ENCODE measurements around the gene CAMK2N1. TPM values are rescaled to one million over a fixed set of nuclear protein-coding genes. Genes with fewer than 3 reads are reported as not detected.

The CAMK2N1 gene
- polyA plus RNA-seq, 12 donors: 4.8 to 40.8 (median 5.9) TPM; not detected in 1

DNA sequence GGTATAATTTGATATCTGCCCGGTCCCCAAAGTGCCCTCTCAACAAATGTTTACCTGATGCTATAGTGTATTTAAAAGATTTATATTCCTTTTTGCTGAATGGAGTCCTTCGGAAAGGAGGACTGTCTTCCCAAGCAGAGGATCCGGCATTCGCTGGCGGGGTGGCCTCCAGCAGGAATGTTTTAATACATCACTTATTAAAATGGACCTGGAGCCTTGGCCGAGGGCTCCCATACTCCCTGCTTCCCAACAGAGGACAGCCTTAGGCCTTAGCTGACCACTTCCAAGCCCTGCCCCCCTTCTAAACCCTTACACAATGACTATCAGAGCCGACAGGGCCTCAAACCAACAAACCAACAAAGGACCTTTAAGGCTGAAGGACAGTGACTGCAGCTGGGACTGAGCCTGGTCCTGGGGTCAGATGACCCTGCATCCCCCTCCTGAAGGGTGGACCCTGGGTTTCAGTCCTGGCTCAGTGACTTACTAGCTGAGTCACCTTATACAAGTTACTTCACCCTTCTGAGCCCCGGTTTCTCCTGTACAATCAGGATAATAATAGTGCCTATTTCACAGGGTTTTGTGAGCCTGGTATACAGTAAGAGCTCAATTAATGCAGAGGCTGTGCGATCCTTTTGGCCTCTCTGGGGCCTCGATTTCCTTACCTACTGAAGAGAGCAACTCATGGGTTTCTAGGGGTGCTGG, 5.6 kb downstream of the CAMK2N1 start:
- DNase-seq: no peak

DNA sequence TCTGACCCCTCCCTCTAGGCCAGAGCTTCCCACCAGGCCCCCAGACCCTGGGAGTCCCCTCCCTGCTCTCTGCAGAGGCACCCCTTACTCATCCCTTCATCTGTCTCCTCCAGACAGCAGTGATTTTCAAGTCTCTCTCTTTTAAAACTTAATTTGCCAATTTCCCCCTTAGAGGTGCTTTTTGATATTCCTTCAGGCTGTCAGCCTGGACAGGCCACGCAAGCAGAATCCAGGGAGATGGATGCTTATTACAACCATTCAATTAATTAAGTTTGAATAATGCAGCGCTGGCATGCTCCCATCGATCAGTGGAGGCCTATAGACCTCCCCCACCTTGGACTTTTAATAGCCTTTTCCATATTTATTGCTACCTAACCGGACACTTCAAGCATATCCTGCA, 6.2 kb downstream of the CAMK2N1 start:
- no peak for DNase-seq

DNA sequence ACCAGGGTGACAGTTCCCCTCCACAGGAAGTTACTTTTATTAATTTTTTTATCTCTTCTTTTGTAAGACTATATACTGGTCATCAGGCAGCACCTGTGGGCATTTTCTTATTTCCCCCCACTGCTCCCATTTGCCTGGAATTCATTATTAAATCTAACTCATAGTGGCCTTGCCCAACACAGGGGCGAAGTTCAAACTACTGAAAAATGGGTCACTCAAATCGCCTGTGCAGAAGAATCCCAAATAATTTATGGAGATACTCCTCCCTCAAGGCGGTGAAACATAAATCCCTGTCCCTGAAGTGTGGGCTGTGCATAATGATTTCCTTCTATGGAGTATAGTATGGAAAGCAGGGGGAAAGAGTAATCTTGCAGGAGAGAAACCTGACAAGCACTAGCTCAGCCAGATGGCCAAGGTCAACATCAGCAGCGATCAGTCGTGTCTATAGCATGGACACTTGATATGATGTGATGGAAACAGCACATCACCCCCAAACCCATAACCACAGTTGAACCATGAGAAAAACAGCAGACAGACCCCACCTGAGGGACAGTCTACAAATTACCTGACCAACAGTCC, 7.9 kb downstream of the CAMK2N1 start:
- DNase-seq: no peak

DNA sequence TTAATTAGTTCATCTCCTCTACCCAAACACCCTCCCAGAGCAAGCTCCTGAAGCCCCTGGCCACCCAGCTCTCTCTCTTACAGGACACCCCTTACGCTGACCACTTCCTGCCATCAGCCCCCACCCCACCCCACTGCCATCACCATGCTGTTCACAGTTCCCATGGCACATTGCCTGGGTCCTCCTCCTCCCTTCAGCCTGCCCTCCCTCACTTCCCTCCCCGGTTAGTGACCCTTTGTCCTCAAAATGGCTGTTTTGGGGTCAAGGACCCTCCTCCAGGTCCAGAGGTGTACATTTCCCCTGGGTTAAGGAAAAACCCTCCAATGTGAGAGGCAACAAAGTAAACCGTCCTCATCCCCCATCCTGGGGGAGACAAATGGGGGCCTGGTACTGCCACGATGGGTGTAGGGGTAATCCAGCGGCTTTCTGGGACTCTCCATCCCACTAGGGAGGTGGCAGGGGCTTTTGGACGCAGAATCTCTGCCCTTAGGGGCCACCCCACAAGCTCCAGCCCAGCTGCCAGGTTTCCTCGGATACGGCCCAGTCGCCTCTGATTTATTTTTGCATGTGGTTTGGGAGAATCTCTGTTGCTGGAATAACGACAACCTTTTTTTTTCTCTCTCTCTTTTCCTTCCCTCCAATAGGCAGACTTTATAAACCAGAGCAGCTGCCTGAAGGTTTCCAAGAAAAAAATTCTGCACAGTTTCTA, 8.5 kb downstream of the CAMK2N1 start:
- DNase-seq: peak; percentile 58

DNA sequence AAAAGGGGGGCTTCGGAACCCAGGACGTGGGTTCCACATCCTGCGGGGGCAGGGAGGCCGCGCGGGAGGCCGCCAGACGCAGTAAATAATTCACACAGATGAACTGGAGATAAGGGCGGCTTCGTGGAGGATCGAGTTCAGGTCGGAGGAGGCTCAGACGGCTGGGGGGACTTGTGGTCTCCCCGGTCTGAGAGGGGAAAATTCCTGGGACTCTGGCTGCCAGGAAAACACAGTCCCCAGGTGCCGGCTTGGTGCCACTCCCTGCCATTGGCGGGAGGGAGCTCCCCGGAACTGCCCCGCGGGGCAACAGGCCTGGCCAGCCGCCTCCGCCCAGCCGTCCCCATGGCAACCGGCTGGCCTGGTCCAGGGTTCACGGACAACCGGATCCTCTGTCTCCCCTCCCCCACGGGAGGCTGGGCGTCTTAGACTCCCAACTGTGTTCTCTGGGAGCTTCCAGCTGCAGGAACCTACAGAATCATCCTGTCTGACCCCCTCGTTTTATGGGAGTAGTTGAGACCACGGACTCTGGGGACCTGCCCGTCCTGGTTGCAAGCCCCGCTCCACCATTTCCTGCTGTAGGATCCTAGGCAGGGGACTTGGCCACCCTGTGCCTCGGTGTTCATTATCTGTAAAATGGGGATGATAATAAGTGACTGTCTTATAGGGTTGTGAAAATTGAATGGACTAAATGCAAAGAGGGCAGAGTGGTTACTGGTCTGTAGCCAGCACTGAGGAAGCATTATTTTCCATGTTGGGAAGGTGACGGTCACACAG, 9.6 kb downstream of the CAMK2N1 start:
- DNase-seq: no peak

DNA sequence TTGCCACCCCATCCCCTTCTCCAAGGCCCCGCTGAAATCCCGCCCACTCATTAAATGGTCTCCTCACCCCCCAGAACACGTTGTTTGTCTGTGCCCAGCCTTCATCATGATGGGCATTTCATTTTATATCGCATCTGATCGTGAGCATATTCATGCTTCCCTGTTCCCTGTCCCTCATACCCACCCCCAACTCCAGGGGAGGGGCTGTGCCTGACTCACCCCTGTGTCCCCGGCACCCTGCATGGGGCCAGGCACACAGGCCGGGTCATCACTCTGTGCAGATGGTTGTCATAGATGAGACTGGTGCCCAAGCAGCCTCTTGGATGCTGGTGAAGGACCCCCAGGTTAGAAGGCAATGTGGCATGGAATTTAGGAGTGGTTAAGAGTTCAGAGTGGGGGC, 11.0 kb downstream of the CAMK2N1 start:
- no peak for DNase-seq

DNA sequence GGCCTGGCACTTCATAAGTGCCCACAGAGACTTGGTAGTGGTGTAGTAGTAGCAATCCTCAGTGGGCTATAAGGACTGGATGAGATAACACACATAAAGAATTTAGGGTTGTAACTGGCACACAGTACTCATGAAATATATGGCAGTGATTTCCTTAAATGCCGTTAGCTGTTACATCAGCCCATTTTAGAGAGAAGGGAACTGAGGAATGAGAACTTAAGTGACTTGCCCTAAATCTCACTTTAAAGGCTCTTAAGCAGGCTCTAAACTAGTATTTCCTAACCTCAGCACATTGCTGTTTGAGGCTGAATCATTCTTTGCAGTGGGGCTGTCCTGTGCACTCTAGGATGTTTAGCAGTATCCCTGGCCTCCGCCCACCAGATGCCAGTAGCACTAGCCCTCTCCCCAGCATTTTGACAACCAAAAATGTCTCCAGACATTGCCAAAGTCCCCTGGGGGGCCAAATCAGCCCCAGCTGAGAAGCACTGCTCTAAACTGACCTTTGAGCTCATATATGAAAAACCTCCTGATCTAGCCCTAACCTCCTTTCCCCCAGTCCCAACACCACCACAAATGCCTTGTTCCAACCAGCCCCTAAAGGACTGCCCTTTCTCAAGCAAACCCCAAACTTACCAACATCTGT, 11.6 kb downstream of the CAMK2N1 start:
- no peak for DNase-seq

DNA sequence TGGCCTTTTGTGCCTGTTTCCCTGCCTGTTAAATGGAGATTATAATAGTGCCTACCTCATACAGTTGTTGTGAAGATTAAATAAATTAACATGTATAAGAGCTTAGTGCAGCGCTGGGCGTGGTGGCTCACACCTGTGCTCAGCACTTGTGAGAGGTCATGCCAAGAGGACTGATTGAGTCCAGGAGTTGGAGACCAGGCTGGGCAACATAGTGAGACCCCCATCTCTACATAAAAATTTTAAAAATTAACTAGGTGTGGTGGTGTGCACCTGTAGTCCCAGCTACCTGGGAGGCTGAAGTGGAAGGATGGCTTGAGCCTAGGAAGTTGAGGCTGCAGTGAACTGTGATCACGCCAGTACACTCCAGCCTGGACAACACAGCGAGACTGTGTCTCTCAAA, 12.1 kb downstream of the CAMK2N1 start:
- DNase-seq: no peak

DNA sequence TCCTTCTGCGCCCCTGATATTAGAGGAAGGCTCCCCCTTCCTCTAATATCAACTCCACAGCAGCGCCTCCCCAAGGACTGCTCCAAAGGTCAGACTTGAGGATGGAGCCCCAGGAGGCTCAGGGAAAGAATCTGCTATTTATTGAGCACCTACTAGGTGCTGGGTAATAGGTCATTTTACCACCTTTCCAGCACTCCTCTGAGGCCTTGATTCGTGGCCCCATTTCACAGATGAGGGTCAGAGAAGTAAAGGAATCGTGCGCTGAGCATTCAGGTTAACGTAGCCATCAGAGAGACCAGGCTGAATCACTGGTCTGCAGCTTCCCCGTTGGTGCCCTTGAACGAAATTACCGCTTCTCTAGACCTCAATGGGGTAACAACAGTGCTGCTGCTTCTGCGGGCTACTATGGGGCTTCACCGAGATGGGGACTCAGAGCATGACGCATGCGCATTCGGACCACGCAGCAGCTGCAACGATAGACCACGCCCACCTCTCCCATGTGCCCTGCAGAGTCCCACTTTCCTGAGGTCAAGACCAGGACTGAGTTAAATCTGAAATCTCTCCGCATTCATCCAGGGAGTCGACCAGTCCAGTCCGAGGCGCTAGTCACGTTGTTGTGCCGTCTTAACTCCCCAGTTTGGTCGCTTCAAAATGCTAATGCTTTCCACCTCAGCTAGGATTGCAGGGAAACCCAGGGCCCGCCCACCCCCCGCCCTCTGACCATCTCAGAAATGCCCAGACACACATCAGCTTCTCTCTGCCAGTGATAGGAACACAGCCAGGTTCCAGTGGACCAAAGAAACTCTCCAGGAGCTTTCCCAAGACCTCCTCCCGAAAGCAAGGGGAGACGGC, 12.9 kb downstream of the CAMK2N1 start:
- no peak for DNase-seq

DNA sequence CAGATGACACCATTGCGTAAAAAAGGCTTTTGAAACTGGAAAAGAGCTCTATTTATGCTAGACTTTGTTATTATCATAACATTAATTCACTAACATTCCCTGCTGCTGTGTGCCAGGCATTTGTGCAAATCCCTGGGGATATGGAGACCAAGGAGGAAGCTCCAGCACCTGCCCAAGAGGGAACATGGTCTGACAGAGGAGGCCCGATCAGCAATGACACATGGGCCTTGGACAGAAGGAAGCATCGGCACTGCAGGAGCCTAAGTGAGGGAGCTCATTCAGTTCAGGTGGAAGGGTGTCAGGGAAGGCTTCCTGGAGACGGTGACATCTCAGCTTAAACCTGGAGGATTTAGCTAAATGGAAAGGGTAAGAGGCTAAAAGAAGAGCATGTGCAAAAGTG, 13.9 kb downstream of the CAMK2N1 start:
- DNase-seq: no peak

DNA sequence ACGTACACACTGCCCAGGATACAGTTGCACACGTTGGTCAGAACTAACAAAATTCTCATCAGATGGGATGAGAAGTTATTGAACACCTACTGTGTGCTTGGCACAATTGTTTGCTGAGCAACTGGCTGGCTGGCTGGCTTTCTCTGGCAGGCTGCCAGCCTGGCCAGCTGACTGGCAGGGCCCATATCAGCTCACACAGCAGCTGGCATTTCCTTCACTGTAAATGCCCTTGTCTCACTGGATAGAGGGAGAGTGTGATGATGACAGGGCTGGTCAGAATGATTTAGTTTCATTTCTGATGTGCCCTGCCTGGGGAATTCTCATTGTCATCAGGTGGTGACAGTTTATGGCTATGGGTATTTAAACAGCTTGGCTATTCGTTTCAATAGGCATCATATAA, 15.8 kb downstream of the CAMK2N1 start:
- DNase-seq: no peak

DNA sequence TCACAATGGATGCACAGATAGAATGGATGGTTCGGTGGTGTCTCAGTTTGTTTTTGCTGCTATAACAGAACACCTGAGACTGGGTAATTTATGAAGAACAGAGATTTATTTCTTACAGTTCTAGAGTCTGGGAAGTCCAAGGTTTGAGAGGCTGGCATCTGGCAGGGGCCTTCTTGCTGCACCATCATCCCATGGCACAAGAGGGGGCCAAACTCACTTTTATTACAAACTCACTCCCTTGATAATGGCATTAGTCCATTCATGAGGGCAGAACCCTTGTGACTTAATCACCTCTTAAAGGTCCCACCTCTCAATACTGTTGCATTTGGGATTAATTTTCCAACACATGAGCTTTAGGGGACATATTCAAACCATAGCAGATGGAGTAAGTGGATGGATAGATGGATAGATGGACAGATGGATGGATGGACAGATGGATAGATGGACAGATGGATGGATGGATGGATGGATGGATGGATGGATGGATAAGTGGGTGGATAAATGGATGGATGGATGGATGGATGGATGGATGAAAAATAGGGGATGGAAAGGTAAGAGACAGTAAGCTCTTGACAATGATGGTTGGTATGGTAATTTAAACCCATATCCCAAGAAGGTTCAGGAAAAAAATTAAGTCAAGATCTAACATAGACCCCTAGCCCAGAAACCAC, 16.5 kb downstream of the CAMK2N1 start:
- DNase-seq: no peak

DNA sequence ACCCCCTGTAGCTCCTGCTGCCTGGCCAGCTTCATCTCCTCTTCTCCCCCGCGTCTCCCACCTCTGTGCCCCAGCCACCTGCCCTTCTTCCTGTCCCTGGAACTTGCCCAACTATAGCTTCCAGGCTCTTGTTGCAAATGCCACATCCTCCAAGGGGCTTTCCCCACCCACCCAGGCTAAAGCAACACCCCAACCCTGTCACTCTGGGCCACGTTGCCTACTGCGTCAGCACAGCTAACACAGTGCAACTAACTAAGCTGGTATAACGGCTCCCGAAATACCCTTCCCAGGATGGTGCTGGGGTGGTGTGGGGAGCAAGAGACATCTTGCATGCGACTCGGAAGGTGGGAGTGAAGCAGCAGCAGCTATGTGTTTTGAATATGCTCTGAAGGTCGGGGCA, 19.7 kb downstream of the CAMK2N1 start:
- no peak for DNase-seq

DNA sequence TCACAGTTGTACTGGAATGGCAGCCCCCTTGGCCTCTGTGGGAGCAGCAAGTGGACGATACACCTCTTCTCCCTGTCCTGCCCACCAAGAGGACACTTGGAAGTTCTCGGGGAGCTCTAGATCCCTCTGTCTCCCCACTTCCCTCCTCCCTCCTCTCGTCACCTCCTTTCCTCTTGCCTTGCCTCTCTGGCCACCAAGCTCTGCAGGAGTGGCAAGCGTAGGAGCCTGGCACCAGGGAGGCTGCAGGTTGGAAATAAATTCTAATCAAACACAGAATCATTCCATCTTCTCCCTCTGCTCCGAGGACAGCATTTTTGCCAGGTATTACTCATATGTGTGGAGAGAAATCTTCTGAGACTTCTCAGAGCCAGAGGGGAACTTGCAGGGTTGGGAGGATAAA, 20.8 kb downstream of the CAMK2N1 start:
- DNase-seq: no peak

DNA sequence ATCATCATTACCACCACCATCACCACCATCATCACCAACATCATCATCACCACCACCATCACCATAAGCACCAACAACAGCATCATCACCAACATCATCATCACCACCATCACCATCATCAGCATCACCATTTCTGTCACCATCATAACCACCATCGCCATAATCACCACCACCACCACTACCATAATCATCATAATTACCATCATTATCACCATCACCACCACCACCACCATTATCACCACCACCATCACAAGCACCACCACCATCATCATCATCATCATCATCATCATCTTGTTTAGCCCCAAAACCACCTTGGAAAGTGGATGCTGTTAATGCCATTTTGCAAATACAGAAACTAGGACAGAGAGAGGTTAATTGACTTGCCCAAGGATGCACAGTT, 22.5 kb downstream of the CAMK2N1 start:
- DNase-seq: no peak

DNA sequence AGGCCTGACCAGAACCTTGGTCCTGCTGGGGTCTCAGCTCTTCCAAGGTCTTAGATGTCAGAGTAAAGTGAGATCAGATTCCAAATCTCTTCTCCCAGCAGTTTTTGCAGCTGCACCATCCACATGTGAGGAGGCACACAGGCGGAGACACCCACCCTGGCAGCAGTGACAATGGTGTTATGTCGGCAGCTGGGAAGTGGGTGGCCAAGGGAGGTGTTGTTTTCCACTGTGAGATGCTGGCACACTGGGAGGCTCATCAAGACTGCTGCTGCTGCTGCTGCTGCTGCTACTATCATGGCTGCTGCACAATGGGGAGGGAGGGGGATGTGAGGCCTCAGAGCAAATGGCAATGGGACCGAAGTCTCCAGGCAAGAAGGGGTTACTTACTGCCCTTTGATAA, 23.6 kb downstream of the CAMK2N1 start:
- DNase-seq: no peak

DNA sequence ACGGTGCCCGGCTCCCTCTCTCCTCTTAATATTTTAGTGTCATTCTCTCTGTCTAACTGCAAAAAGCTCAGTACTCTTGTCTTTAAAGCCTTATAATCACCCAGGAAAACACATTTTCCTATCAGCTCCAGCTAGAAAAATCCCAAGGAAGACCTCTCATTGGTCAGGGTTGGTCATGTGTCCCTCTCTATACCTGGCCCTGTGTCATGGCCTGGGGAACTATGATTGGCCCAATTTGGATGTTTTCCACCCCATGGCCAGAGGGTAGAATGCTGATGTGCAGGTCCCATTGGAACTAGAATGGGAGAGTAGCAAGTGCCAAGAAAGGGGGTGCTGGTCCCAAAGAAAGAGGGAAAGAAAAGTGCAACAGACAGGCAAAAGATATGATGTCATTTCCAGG, 27.3 kb downstream of the CAMK2N1 start:
- DNase-seq: no peak

DNA sequence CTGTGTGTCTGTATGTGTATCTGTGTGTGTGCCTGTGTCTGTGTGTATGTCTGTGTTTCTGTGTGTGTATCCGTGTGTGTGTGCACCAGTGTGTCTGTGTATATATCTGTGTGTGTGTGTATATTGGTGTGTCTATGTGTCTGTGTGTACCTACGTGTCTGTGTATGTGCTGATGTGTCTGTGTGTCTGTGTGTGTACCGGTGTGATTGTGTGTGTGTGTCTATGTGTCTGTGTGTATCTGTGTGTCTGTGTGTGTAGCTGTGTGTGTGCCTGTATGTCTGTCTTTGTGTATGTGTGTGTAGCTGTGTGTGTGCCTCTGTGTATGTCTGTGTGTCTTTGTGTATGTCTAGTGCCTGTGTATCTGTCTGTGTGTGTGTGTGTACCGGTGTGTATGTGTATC, 32.0 kb downstream of the CAMK2N1 start:
- no peak for DNase-seq

DNA sequence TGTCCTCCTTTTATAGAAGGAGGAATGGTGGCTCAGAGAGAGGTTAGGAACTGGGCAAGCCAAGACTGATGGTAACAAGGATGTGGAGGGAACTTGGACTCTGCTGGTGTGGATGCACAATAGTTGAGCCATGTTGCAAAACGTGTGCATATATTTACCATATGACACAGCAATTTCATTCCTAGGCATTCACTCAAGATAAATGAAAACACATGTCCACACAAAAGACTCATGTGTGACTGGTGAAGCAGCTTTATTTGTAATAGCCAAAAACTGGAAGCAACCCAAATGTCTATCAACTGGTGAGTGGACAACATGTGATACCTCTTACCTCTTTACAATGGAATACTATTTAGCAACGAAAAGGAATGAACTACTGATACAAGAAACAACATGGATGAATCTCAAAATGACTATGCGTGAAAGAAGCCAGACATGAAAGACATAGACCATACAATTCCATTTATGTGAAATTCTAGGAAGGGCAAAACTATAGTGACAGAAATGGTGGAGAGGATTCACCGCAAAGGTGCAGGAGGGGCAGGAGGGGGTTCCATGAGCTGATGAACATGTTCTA, 36.2 kb downstream of the CAMK2N1 start:
- DNase-seq: no peak

DNA sequence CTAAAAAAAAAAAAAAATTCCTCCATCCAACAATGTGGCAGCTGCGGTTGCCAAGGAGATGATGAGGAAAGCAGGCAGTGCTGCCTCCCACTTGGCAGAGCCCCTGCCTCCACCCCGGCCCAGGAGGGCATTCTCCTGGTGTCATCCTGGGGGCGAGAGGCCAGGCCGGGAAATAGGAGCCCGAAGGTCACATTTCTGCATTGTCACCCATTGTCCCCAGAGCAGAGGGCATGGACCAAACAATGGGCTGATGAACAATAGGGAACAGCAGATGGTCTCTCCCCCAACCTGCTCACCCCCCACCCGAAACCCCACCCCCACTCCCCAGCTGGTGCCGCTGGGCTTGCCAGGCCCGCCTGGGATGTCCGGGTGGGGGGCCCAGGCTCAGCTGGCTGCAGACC, 37.3 kb downstream of the CAMK2N1 start:
- no peak for DNase-seq
